Adrenal gland (tissue), 12 donors: ENCODE measurements around the gene ITPR1. TPM values are rescaled to one million over a fixed set of nuclear protein-coding genes. Genes with fewer than 3 reads are reported as not detected.
A peak's percentile ranks its signal among the peaks of the same experiment; 100 is the strongest.

Source experiments
- DNase-seq, 7 donors: peaks; one replicate each; pipeline ENCODE4 v3.0.0-alpha.2; 2019 to 2020
- H3K27ac ChIP-seq, 5 donors: fragments of 200-600 bp; sonication (generic) in 4 of 5; 1 replicate in 3 of 5; 2 replicates in 2 of 5; pipeline versions ENCODE4 v1.5.1 to v1.8.0; 2016 to 2020; ENCODE audit warnings: mild to moderate bottlenecking in 1 of 5
- H3K27me3 ChIP-seq: fragments of 200-600 bp; 2 replicates; pipeline ENCODE4 v1.8.0; 2021
- H3K36me3 ChIP-seq, 2 donors: fragments of 200-600 bp; replicated peaks in 1 of 2; 1 replicate in 1 of 2; 2 replicates in 1 of 2; pipeline versions ENCODE4 v1.5.1 to v1.8.0; 2018 to 2022
- H3K4me1 ChIP-seq, 2 donors: fragments of 200-600 bp; replicated peaks in 1 of 2; 1 replicate in 1 of 2; 2 replicates in 1 of 2; pipeline versions ENCODE4 v1.5.1 to v1.8.0; 2018 to 2021
- H3K4me3 ChIP-seq, 4 donors: fragments of 200-600 bp; sonication (generic) in 3 of 4; one replicate each; pipeline ENCODE4 v1.5.1; 2016 to 2018
- H3K9me3 ChIP-seq, 3 donors: fragments of 200-600 bp; sonication (generic) in 1 of 3; replicated peaks in 1 of 3; 1 replicate in 2 of 3; 2 replicates in 1 of 3; pipeline versions ENCODE4 v1.5.1 to v1.8.0; 2016 to 2021
- CTCF ChIP-seq, 6 experiments: fragments of 450-650 bp in 4 of 6; fragments of 200-600 bp in 2 of 6; sonication (generic) in 1 of 6; IDR thresholded peaks; 1 replicate in 5 of 6; 2 replicates in 1 of 6; pipeline versions ENCODE4 v1.5.1 to v1.8.0; 2016 to 2021; ENCODE audit warnings: antibody characterized with exemption in 6 of 6, mild to moderate bottlenecking in 2 of 6, moderate library complexity in 1 of 6
- POLR2A ChIP-seq, 2 donors: fragments of 450-650 bp; IDR thresholded peaks; one replicate each; pipeline ENCODE4 v1.6.1; 2017; ENCODE audit warnings: antibody characterized with exemption in 2 of 2, mild to moderate bottlenecking in 2 of 2, moderate library complexity in 1 of 2
- WGBS, 4 donors: extraction: QIAGEN DNeasy Blood & Tissue Kit in 2 of 4; methylation state at CpG; one replicate each; pipeline versions ENCODE4 v1.1.5 to v1.1.7; 2013 to 2017; 5-methylcytosine and 5-hydroxymethylcytosine counted together
- intact Hi-C, 2 donors: fragments of 100-400 bp; cut with DNase I; formaldehyde crosslinking; loops; one replicate each; pipeline versions ENCODE4 v1.14.1 to v1.15.0; 2022 to 2023
- polyA plus RNA-seq, 3 donors: library from polyadenylated mRNA; stranded (reverse); fragments of 200-250 nt in 2 of 3; fragments of 350-450 nt in 1 of 3; fragmentation: Illumina TruSeq in 1 of 3; extraction: RNeasy Lipid Tissue Mini Kit (QIAGEN cat#74804) in 1 of 3; gene quantifications; one replicate each; pipeline ENCODE4 v1.2.3, GENCODE V29; 2013 to 2014
- total RNA-seq, 9 donors: library from RNA; depleted of rRNA in 4 of 9; stranded (reverse); fragments of >200 nt in 4 of 9; fragments of 120-200 nt in 1 of 9; fragmentation: NEBNext Ultra II Directional in 1 of 9; extraction: Animal tissue kit (Norgen Biotek cat#: 25700) in 1 of 9; gene quantifications; one replicate each; pipeline versions ENCODE4 v1.1.0 to v1.2.4, GENCODE V29; 2013 to 2023
- donor health status: healthy with polysubstance abuse.
- donor health status: Bipolar disorder and iron deficiency.
- donor health status: DM: yes; HTN: yes; CAD: no.
- donor health status: DM: no; HTN: no; CAD: no.
- donor health status: DM: no; HTN: no; CAD: no.
- donor health status: DM: yes; HTN: yes; CAD: no.

The ITPR1 gene
- total and polyA plus RNA-seq, 12 donors = 21.6 to 198 (median 76.6) TPM

- intact Hi-C loops = no loop called here
- no peak overlapping the region for H3K4me3 ChIP-seq
- H3K4me1 ChIP-seq = peaks cover 31 to 67% of the 10 kb centered on the region in 2 donors
- H3K27me3 ChIP-seq = no peaks in the 10 kb centered on the region
- no peaks in the 10 kb centered on the region for H3K9me3 ChIP-seq
- TF ChIP-seq CTCF (IDR thresholded peaks at IDR 0.05) (no peak), POLR2A (IDR thresholded peaks at IDR 0.05) (no peak)
- peak in 4 of 7 donors; percentile 37 to 48 (median 42) for DNase-seq
- peak overlapping the region in 3 of 5 donors; percentile 40 to 62 (median 55) for H3K27ac ChIP-seq
- WGBS, 4 donors = 63 to 81% (median 72%) methylated on average over 7 to 8 of the region's 8 CpGs
- no peaks in the 10 kb centered on the region for H3K36me3 ChIP-seq
These were observed 94.1 kb downstream of the ITPR1 start for GRCh38 chr3:4587061-4587837.

GRCh38 chr3:4587838-4588105 is 94.6 kb downstream of the ITPR1 start:
- Histone ChIP-seq H3K36me3 (no peaks in the 10 kb centered on the region), H3K9me3 (no peaks in the 10 kb centered on the region), H3K4me3 (no peak overlapping the region), H3K4me1 (peaks cover 27 to 62% of the 10 kb centered on the region in 2 donors), H3K27ac (peak overlapping the region in 3 of 5 donors; percentile 48 to 62 (median 55)), H3K27me3 (no peaks in the 10 kb centered on the region)
- intact Hi-C loops = no loop called here
- TF ChIP-seq POLR2A (IDR thresholded peaks at IDR 0.05) (no peak), CTCF (IDR thresholded peaks at IDR 0.05) (no peak)
- no peak for DNase-seq

- 29 to 37% (median 33%) methylated on average over 4 of the region's 4 CpGs for WGBS, 4 donors
These were observed 95.3 kb downstream of the ITPR1 start for GRCh38 chr3:4588466-4588865.

More at GRCh38 chr3:4588466-4588865, 95.3 kb downstream of the ITPR1 start:
- Histone ChIP-seq H3K27me3 (no peaks in the 10 kb centered on the region), H3K27ac (peak overlapping the region in 3 of 5 donors; percentile 48 to 55 (median 50)), H3K36me3 (no peaks in the 10 kb centered on the region), H3K9me3 (no peaks in the 10 kb centered on the region), H3K4me1 (peaks cover 20 to 55% of the 10 kb centered on the region in 2 donors), H3K4me3 (no peak overlapping the region)
- TF ChIP-seq POLR2A (IDR thresholded peaks at IDR 0.05) = peak in 1 of 2 donors; percentile 16
- no peak for TF ChIP-seq CTCF (IDR thresholded peaks at IDR 0.05)
- DNase-seq = peak; percentile 58 to 83 (median 79)
- intact Hi-C loops = no loop called here
